NCI-H2107 treated with DMSO at 0.1 percent for 48 hours (cell line): ENCODE measurements around the gene PID1.

Experiments used
- DNase-seq: peaks from one replicate; lab custom pipeline; 2025; ENCODE audit not compliant: unreplicated experiment; lab: John Stamatoyannopoulos, UW

PID1 gene, protein sequence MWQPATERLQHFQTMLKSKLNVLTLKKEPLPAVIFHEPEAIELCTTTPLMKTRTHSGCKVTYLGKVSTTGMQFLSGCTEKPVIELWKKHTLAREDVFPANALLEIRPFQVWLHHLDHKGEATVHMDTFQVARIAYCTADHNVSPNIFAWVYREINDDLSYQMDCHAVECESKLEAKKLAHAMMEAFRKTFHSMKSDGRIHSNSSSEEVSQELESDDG

DNA sequence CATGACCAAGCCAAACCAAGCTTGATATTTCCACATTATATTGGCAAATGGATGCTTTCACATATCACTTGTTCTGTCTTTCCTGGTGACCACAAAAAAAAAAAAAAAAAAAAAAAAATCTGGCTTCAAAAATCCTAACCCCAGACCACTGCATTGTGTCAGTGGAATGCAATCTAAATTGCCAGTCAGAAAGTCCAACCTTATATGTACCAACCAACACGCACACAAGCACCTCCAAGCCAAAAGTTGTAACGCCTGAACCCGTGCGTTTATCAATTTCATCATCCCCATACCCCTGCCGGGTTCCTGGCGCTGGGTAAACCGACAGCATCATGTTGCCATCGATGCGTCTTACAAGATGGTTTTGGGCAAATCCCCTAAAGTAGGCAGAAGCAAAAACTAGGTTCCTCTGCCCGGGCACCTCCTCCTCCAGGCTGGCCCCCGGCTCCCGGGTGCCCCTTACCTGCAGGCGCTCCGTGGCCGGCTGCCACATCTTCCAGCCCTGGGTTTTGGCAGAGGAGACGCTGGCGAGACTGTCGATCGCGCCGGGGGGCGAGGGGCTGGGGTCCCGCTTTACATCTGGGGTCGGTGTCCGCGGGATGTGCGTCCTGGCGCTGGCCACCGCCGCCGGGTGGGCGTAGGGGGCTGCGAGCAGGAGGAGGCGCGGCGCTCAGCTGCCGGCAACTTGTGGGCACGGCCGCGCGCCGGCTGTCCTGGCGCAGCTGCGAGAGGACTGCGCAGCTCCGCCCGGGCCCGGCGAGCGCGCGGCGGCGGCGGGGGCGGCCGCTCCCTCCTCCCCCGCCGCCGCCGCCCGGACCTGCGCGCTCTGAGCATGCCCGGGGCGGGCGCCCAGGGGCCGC lies at the start of gene PID1:
PID1 (minus strand) TSS at position 737 of the 860 bp plus-strand sequence; CDS start at position 493, 244 bp downstream.
- DNase-seq = peak; percentile 15

DNA sequence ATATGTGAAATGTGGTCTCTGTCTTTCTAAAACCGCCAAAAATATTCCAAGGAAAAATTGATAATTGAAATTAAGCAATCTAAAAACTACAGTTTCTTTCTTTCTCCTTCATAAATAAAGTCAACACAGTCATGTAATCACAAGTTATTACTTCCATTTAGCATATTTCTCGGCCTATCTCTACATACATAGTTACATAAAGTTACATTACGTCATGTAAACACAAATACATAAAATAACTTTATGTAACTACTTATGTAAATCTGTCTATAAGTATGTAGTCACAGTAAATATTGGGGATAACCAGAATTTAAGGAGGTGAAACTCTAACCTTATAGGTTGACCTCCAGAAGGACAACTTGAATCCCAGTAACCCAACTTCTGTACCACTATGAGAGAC lies 48.5 kb upstream of the PID1 start:
- no peak for DNase-seq

DNA sequence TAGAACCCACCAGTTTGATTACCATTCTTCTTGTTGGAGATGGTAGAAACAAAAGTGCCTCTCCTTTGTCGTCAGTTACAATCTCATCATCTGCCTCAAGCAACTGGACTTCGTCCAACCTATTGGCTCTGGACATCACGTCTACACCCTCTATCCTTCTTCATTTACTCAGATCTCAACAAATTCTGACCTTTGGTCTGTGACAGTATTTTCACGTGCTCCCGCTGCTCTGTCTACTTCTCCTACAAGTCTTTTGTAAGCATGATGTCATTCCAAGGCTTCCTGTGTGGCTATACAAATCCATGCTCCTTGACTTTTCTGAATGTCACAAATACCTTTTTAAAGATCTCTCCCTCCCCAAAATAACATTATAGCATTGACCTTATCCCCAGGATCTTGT lies 43.0 kb upstream of the PID1 start:
- DNase-seq = no peak

DNA sequence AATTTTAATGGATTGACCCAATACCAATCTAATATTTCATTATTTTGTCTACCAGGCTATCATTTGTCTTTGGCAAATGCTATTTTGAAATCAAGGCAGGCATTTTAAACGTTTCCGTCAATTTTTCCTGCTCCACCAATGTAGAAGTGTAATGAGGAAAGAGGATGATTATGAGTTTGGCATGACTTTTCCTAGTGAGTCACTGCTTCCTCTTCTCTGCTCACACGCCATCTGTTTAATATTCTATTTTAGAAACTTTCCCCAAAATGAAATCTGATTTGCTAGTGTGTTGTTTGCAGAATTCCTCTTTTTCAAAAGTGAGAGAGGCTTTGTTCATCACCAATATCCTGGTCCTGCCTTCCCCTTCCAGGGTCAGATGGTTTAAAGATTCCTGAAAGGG lies 42.5 kb upstream of the PID1 start:
- no peak for DNase-seq

DNA sequence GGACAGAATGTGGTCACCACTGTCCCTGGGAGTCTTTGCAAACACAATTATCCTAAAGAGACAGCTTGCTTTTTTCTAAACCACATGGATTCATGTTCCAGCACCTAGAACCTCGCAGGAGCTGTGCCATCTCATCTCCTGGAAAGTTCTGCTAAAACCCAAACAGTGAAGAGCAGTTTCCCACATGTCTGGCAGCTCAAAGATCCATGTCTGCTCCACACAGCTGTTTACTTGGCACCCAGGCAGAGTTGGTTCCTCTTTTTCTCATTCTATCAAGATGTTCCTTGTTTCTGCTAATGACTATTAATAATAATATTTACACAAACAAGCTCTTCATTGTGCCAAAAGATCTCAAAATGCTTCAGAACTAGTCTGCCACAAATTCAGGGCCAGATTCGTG lies 30.1 kb upstream of the PID1 start:
- no peak for DNase-seq

DNA sequence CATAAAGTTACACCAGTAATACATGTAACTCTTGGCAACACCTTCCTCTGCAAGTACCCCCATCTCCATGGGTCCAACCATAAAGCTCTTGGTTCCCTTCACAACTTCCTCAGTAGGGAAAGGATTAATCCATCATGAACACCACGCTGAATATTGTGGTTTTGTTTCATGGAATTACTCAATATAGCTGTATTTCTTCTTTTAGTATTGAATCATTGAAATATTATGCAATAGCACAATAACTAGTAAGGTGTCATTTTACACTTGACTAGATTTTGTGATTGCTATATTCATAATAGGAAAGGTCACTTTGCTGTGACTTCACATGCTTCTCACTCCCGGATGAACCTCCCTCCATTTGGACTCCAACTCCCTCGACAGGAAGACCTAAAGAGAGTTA lies 29.7 kb upstream of the PID1 start:
- no peak for DNase-seq

DNA sequence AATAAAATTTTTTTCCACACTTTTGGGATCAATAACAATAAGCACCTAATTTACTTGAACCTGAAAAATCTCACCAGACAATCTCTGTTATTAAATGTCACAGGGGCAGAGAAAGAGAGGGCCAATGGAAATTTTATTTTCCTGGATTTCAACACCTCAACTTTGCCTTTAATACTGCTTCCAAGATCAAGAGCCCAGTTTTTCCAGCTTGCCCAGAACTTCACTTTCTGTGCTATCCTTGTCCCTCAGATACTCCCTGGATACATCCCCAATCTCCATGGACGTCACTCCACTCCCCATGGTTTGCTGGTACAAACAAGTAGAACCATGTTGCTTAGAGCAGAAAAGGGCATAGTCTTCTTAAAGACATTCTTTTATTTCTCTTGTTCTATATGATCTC lies 29.3 kb upstream of the PID1 start:
- no peak for DNase-seq

DNA sequence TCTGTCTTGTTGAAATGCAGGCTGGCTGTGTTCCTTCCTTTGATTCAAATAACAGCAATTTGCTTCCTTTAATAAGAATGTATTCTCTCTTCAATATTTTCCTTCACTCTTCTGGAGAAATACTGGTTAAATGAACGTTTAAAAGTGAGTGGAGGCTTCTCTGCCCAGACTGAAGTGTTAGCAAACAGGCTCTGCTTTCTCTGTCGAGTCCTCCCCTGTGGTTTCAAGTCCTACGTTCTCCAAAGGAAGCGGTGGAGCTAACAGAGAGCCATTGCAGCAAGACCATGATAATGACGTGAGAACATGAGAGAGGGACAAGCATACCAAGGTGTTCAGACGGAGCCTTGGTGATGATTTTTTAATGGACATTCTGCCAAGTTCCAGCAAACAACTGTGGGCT lies 26.2 kb upstream of the PID1 start:
- peak; percentile 25 for DNase-seq

DNA sequence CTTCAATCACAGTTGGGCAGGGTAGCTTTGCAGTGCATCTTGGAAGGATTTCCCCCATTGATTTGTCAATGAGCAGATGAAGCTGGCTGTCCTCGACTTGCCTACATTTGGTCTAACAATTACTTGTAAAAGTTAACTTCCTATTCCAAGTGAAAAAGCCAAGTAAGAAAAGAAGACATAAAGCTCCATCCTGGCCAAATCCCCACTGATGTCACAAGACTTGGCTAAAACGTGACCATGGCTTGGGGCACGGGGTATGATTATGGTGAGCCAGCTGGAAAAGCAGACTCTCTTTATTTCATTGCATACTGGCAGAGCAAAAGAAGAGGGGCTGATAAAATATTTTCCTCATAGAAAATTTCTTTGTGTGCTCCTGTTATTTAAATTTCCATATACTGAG lies 25.4 kb upstream of the PID1 start:
- DNase-seq = no peak

DNA sequence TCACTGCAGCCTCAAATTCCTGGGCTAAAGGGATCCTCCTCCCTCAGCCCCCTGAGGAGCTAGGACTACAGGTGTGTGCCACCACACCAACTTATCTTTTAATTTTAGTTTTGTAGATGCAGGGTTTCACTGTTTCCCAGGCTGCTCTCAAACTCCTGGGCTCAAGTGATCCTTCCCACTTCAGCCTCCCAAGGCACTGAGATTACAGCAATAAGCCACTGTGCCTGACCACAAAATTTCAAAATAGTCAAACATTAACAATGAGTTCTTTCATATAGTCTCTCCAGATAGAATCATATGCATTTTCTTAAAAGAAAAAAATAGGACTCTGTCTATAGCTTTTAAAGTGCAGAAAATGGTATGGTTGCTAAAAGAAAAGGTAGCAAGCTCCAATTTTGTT lies 24.9 kb upstream of the PID1 start:
- no peak for DNase-seq

DNA sequence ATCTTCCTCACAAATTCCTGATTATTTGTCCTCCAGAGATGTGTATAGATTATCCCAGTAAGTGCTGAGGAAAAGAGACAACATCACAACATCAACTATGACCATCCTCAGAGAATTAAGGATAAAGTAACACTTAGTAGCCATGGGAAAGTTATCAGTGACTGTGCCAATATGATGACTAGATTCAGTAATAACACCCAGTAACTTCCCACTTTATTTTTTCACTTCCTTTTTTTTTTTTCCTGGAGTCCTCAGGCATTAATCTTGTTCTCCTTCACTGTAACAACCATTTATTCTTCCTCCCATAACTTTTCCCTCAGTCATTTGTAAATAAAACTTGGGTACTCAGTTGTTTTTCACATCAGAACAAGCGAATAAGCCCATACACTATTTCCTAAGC lies 16.7 kb upstream of the PID1 start:
- no peak for DNase-seq

DNA sequence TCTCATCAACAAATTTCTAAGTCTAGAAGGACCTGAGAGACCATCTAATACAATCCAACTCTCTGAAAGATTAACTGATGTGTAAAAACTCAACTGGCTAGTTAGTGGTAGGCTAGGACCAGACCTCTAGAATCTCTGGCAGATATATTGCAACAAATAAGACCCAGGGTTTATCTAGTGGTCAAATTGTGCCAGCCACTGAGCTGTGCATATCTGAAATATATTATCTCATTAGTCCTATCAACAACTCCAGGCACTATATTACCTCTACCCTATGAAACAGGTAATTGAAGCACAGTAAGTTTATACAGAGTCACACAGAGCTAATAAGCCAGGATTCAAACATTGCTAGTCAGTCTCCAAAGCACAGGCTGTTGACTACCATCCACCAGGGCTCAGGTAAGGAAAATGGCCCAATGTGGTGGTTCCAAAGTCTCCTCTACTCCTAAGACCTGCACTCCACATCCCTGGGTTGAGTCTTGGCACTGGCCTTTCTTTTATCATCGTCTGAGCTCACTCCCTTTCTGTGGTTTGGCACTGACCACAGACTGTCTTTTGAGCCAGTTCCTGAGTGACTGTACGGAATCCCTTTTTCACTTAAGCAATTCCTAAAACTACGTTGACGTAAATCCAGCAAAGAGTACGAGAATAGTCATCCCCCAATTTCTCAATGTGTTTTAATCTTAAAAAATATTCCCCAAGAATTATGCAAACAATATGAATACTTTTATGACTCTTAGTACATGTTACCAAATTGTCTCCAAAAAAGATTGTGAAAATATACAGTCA lies 11.9 kb upstream of the PID1 start:
- DNase-seq = no peak

DNA sequence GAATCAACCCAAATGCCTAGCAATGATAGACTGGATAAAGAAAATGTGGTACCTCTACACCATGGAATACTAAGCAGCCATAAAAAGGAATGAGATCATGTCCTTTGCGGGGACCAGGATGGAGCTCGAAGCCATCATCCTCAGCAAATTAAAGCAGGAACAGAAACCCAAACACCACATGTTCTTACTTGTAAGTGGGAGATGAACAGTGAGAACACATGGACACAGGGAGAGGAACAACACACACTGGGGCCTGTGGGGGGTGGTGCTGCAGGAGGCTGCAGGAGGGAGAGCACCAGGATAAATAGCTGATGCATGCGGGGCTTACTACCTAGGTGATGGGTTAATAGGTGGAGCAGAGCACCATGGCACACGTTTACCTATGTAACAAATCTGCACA lies 8.4 kb upstream of the PID1 start:
- DNase-seq = no peak

DNA sequence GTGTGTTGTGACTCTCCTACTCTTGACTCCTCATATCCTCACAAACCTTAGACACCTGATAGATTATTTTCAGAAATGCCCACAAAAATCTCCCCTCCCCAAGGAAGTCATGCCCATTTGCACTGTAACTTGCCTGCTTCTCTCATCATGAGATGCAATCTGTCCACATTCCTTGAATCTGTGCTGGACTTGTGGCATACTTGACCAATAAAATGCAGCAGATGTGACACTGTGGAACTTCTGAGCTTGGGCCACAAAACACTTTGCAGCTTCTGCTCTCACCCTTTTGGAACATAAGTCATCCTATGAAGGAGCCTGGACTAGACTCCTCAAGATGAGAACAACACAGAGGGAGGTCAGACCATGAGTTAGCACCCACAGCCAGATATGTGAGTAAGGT lies 4.4 kb upstream of the PID1 start:
- no peak for DNase-seq

DNA sequence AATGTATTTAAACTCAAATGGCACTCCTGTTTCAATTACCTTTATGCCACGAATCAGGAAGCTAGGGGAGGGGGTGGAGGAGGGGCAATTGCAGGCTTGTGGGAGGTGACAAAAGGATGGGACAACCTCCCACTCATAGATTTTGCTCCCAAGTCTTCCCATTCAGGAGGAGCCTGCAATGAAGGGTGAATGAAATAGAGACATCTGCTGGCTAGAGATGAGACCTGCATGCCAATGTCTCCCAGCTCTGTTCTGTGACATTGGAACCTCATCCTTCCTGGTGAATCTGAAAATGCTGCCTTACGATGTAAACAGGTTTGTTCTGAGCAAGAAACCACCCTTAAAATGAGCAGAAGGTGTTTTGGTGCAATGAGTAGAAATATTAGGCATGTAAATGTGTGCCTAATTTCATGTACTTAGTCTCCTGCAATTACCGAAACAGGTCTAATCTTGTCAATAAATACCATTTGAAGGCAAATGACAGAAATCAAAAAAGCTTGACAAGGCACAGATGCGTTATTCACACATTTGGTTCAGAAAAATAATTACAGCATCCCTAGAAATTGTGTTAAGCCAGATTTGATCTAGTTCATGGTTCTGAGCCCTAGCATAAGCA lies 2.7 kb upstream of the PID1 start:
- DNase-seq = peak; percentile 59

DNA sequence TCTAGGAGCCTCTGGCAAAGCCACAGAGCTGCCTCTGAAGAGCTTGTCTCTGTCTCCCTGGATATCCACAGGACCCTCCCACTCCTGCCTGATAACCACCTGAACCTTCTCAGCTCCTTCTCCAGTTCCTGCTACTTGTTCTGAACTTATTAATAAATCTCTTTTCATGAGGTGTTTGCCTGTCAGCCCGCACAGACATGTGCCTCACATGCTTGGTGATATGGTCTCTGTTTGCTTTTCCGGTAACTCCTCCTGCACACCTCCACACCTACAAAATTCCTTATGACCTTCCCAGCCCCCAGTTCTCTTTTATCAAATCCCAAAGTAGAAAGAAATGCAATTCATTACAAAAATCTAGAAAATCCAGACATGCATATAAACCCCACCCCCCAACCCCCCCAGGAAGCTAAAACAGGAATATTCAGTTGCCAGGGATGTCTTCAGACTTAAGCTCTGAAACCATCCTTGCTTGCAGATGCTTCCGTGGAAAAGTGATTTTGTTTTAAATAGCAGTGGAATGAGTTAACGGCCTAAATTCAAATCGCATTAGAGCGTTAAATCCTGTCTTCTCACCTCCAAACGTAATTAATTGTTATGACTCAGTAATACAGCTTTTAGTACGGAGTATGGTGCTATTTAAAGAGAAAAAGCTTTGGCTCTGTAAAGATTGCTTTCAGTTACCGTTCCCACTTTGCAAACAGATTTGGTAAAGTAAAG lies 2.1 kb upstream of the PID1 start:
- no peak for DNase-seq

DNA sequence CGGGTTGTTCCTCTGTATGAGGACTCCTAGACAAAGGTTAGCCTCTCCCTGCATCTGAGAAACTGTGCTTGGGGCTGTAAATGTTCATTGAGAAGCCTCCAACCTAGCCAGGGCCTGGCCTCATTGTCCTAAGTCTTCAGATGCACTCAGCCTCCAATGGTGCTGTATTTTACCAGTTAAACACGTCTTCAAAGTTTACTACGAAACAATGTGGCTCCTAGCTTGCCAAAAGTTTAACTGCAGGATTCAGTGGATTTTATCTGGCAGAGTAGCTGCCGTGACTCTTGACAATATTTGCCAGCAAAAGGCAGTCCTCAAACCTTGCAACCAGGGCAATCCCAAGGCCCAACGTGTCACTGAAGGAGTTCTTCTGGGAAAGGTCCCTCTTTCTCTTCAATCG lies 1.1 kb downstream of the PID1 start:
- DNase-seq = no peak

DNA sequence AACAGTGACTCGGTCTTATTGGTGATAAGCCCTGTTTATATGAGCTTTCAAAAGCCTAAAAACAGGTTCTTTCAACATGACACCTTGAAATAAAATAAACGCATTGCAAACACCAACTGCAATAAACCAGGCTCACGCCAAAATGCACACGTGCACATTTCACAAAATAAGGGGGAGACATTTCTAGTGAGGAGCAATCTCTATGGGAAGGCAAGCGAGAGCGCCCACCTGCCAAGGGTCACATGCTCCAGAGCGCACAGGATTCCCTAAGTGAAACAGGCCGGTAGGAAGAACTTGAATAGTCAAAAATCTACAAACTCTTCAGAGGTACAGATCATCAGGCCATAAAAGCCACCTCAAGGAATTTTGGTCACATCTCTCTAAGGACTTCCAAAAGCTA lies 1.9 kb downstream of the PID1 start:
- no peak for DNase-seq

DNA sequence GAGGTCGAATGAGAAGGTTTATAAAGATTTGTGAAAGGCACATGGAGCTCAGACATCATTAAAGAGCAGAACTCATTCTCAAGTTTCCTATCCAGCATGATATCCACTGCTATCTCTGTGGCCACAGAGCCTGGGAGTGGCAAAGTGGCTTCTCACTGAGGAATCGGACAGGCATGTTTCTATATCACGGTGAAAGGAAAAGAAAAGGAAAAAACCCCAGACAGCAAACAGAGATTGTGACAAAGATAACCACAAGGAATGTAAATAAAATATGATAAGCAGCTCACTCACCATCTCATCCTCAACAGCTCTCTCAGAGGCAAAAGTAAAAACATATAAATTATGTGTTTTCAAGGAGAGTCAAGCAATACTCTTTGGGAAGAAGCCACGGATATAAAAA lies 2.5 kb downstream of the PID1 start:
- DNase-seq = no peak

DNA sequence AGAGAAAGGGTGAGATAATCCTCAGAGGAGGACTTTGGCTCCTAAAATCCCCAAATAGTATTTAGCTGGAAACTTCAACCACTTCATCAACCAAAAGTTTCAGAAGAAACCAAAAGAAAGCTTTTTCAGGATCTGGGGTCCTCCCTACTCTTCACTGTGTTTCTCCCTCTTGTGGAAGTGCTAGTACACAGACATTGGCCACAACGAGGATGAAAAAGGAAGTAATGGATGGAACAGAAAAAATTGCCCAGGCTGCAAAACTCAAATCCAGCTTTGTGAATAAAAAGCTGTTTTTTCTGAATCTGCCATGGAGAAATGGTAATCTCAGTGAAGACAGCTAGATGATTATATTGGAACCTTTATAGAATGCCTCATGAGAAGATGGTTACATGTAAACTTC lies 4.0 kb downstream of the PID1 start:
- DNase-seq = no peak

DNA sequence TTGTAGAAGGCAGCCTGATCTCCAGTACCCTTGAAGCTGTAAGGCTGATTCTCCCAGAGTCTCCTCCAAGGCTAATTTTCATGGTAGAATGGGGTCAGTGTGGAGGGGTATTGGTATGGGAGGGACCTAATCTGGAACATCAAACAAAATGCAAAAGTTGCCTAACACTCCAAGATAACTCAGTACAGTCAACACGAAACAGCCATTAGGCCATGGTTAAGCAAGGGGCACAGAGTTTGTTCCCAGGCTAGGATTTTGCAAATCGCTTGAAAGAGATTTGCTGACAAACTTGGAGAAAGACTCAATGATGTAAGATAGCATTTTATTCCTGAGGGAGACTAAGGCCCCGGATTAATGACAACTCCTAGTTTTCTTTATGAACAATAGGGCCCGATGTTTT lies 5.4 kb downstream of the PID1 start:
- no peak for DNase-seq
